ENCODE results near the gene HOXA9. TPM values are rescaled to one million over a fixed set of nuclear protein-coding genes. Genes with fewer than 3 reads are reported as not detected.
A peak's percentile ranks its signal among the peaks of the same experiment; 100 is the strongest.

The HOXA9 gene
- total RNA-seq, 4 donors from 2014 or later: 25.7 to 71.2 (median 46.1) TPM

GRCh38 chr7:27113991-27114769, 51.2 kb downstream of the HOXA9 start:
- no peak for TF ChIP-seq POLR2A (IDR thresholded peaks at IDR 0.05)
- TF ChIP-seq CTCF (IDR thresholded peaks at IDR 0.05): no peak
- peak in 1 of 3 donors; percentile 69 for DNase-seq

GRCh38 chr7:27112955-27113949, 52.1 kb downstream of the HOXA9 start:
- Histone ChIP-seq H3K4me1 (peaks cover 0 to 70% (median 0%) of the 10 kb centered on the region in 4 donors), H3K9me3 (no peaks in the 10 kb centered on the region), H3K27me3 (no peaks in the 10 kb centered on the region), H3K4me3 (peak overlapping the region; percentile 29 to 70 (median 46)), H3K36me3 (no peaks in the 10 kb centered on the region), H3K27ac (peak overlapping the region; percentile 73 to 95 (median 84))
- peak in 2 of 3 donors; percentile 78 to 82 for DNase-seq
- TF ChIP-seq CTCF (IDR thresholded peaks at IDR 0.05) (no peak), POLR2A (IDR thresholded peaks at IDR 0.05) (peak in 1 of 2 donors; percentile 40)

More at GRCh38 chr7:27113991-27114769, 51.2 kb downstream of the HOXA9 start:
- Histone ChIP-seq H3K36me3 (no peaks in the 10 kb centered on the region), H3K4me3 (peak overlapping the region; percentile 29 to 70 (median 46)), H3K27ac (peak overlapping the region; percentile 73 to 95 (median 84)), H3K4me1 (peaks cover 0 to 73% (median 0%) of the 10 kb centered on the region in 4 donors), H3K27me3 (no peaks in the 10 kb centered on the region), H3K9me3 (no peaks in the 10 kb centered on the region)

Small RNA genes lying within 50 kb of the gene (small RNA-seq; reads per million reads assigned to genes)
- gene AC004080.5 (0 reads per million in 2 donors), gene RF02140 (0 reads per million in 2 donors), gene RF02141 (0 reads per million in 2 donors)

Other genes starting within 250 kb of the HOXA9 start
- gene HOXA1, start 69.5 kb downstream of the HOXA9 start, total RNA-seq: 1 to 10 TPM; 1.7 to 5.3 (median 1.9) TPM
- gene HOXA2, start 62.9 kb downstream of the HOXA9 start, total RNA-seq: 10 to 100 TPM in 1 of 4 donors, 1 to 10 TPM in 3; 4.7 to 24.8 (median 8.9) TPM
- 10 to 100 TPM in 1 of 4 donors, 1 to 10 TPM in 3; 2.6 to 11.5 (median 5.9) TPM for gene HOXA4, start 34.8 kb downstream of the HOXA9 start, total RNA-seq
- 10 to 100 TPM in 3 of 4 donors, 1 to 10 TPM in 1; 8.3 to 24.3 (median 20.1) TPM for gene HOXA5, start 21.9 kb downstream of the HOXA9 start, total RNA-seq
- 10 to 100 TPM; 18.7 to 45.0 (median 30.7) TPM for gene HOXA6, start 17.8 kb downstream of the HOXA9 start, total RNA-seq
- 10 to 100 TPM in 3 of 4 donors, 1 to 10 TPM in 1; 6.7 to 21.2 (median 13.9) TPM for gene HOXA3, start 13.0 kb downstream of the HOXA9 start, total RNA-seq
- 10 to 100 TPM in 1 of 4 donors, 1 to 10 TPM in 3; 3.3 to 11.8 (median 5.7) TPM for gene HOXA7, start 8.9 kb downstream of the HOXA9 start, total RNA-seq
- 10 to 100 TPM; 15.7 to 28.4 (median 19.8) TPM for gene HOXA10, start 8.8 kb upstream of the HOXA9 start, total RNA-seq
- gene HOXA11, start 19.7 kb upstream of the HOXA9 start, total RNA-seq: not detected
- not detected for gene HOXA13, start 34.6 kb upstream of the HOXA9 start, total RNA-seq
- gene EVX1, start 77.3 kb upstream of the HOXA9 start, total RNA-seq: not detected

All from Peyer's patch (tissue), 4 donors.